SJCRH30 (cell line): ENCODE results near the gene ALAS1. TPM values are rescaled to one million over a fixed set of nuclear protein-coding genes. Genes with fewer than 3 reads are reported as not detected.

Experiments
- DNase-seq, 2 experiments: peaks; one replicate each; pipeline ENCODE4 v3.0.0-alpha.2; 2015 to 2020
- H3K27ac ChIP-seq: fragments of 250-450 bp; sonication (Bioruptor Pico); 2 replicates; pipeline ENCODE4 v1.5.1; 2020; ENCODE audit warnings: mild to moderate bottlenecking, moderate library complexity
- H3K27me3 ChIP-seq: fragments of 250-450 bp; sonication (Bioruptor Pico); 2 replicates; pipeline ENCODE4 v1.5.1; 2020; ENCODE audit warnings: mild to moderate bottlenecking, moderate library complexity
- H3K36me3 ChIP-seq: fragments of 250-450 bp; sonication (Bioruptor Pico); 2 replicates; pipeline ENCODE4 v1.5.1; 2020; ENCODE audit warnings: mild to moderate bottlenecking, moderate library complexity
- H3K4me1 ChIP-seq: fragments of 250-450 bp; sonication (Bioruptor Pico); 2 replicates; pipeline ENCODE4 v1.5.1; 2020; ENCODE audit warnings: mild to moderate bottlenecking, moderate library complexity
- H3K4me3 ChIP-seq: fragments of 250-450 bp; sonication (Bioruptor Pico); 2 replicates; pipeline ENCODE4 v1.5.1; 2020; ENCODE audit warnings: mild to moderate bottlenecking, moderate library complexity
- H3K9me3 ChIP-seq: fragments of 250-450 bp; sonication (Bioruptor Pico); replicated peaks from 2 replicates; pipeline ENCODE4 v1.5.1; 2020; ENCODE audit warnings: mild to moderate bottlenecking, moderate library complexity
- total RNA-seq: library from RNA; depleted of rRNA; stranded (reverse); fragments of >200 nt; shearing (Covaris generic); gene quantifications from 2 replicates; pipeline ENCODE4 v1.2.3, GENCODE V29; 2014

ALAS1 gene
- total RNA-seq, 1 experiment from 2014 or later = 50.3 TPM

DNA sequence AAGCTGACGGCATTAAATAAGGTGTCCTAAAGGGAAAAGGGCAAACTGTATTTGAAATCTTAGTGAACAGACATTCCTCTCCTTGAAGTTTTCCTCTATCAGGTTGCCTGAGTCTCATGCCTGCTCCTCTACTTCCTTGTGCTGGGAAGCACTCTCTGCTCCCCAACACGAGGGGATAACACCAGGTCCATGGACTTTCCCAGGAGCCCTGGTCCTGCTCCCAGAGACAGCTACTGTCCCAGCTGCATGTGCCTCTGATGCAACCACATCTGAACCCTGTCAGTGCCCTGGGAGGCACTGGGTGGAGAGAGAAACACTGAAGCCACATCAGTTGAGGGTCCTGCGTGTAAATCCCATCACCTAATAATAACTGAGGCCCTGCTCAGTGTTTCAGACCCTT, 20.1 kb downstream of the ALAS1 start:
- no peaks in the 10 kb centered on the region for H3K27me3 ChIP-seq

DNA sequence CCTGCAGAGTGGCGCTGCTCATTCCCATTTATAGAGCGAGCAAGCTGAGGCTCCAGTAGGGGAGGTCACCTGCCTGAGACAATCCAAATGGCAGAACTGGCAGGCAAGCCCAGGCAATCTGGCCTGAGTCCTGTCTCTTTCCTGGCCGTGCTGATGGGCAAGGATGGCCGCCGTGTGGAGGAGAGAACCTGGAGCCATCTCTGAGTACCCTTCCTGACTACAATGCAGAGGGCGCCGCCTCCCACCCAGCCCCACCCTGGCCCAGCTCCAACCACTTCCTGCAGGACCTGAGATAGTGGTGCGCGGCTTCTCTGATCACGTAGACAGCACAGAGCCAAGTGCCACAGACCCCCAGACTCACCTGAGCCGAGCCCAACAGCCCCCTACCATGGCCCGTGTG, 20.5 kb downstream of the ALAS1 start:
- no peak overlapping the region for H3K27ac ChIP-seq
- H3K4me3 ChIP-seq = no peak overlapping the region
- H3K9me3 ChIP-seq = no peaks in the 10 kb centered on the region
- no peaks in the 10 kb centered on the region for H3K27me3 ChIP-seq
- H3K36me3 ChIP-seq = peaks cover 17% of the 10 kb centered on the region
- peaks cover 20% of the 10 kb centered on the region for H3K4me1 ChIP-seq
- no peak for DNase-seq

More for the DNA sequence above, 20.1 kb downstream of the ALAS1 start:
- no peak for DNase-seq
- Histone ChIP-seq H3K36me3 (peaks cover 21% of the 10 kb centered on the region), H3K27ac (no peak overlapping the region), H3K4me1 (peaks cover 20% of the 10 kb centered on the region), H3K9me3 (no peaks in the 10 kb centered on the region), H3K4me3 (no peak overlapping the region)

DNA sequence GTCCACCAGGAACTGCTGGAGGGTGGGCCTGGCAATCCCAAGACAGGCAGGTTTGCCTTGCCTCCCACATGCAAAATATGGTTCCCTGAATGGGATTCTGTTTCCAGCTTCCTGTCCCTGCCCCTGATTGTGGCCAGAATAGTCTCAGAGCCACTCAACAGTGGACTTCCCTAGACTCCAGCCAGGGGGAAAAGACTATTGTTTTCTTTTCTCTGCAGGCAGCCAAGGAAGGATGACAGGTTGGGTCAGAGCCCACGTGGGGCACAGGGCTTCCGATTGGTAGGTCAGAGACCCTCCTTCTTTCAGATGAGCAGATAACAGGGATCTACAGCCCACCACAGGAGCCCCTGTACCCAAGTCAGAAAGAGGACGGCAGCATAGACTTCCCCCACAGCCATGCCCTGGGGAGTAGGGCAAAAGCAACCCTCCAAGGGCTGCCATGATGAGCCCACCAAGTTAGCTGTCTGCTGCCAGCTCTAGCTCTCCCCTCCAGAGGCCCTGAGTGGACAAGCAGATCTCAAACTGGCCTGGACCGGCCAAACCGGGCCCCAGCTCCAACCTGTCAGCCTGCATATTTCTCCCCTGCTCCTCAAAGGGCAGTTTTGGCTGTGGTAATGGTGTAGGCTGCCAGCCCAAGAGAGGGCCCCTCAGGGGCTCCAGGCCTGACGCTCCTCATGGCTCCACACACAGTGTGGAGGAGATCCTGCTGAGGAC, 21.1 kb downstream of the ALAS1 start:
- H3K36me3 ChIP-seq = peaks cover 12% of the 10 kb centered on the region
- H3K4me1 ChIP-seq = peaks cover 20% of the 10 kb centered on the region
- H3K27me3 ChIP-seq = no peaks in the 10 kb centered on the region
- DNase-seq = no peak
- H3K27ac ChIP-seq = no peak overlapping the region
- H3K4me3 ChIP-seq = no peak overlapping the region
- H3K9me3 ChIP-seq = no peaks in the 10 kb centered on the region

DNA sequence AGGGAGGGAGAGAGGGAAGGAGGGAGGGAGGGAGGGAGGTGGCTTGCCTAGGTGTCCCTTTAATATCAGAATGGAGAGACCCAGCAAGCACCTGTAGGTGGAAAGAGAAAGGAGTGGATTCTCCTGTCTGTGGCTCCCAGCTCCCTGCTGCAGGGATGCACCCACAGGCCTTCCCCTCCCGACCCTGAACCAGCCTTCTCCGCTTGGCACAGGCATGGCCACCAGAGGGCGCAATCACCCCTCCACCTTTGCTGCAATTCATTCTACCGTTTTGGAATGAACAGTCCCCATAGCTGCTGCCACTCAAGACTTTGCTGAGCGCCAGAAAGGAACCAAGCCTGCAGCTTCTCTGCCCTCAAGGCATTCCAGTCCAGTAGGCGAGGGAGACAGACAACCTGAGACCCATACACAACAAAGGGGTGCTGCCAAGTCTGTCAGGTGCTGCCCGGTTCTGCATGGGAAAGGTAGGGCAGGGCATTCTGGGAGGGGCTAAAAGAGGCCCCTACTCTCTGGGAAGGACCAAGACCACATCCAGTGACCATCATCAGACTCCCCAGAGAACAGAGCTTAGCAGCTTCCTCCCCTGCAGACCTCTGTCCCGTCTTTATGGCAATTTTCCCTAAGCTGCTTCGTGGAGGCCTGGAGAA, 22.5 kb downstream of the ALAS1 start:
- peak; percentile 82 to 90 for DNase-seq
- no peak overlapping the region for H3K4me3 ChIP-seq
- no peaks in the 10 kb centered on the region for H3K9me3 ChIP-seq
- no peaks in the 10 kb centered on the region for H3K36me3 ChIP-seq
- peaks cover 21% of the 10 kb centered on the region for H3K4me1 ChIP-seq
- H3K27ac ChIP-seq = no peak overlapping the region
- no peaks in the 10 kb centered on the region for H3K27me3 ChIP-seq

DNA sequence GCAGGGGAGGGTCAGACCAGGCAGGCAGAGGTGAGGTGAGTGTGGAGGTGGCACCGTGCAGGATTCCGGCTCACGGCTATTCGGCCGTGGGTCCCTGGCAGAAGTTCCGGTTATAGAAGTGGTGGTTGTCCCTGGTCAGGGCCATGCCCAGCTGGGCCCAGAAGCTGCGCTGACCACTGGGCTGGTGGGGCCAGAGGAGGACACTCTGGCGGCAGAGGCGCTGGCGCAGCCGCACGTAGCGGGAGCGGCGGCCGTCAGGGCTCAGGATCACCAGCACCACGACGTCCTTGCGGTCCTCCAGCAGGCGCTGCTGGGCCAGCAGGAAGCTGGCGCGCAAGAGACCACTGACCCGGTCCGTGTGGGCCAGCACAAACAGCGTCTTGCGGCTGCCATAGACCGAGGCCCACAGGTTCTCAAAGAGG, 23.2 kb downstream of the ALAS1 start:
- Histone ChIP-seq H3K4me1 (peaks cover 21% of the 10 kb centered on the region), H3K27me3 (no peaks in the 10 kb centered on the region), H3K27ac (no peak overlapping the region), H3K4me3 (no peak overlapping the region), H3K9me3 (no peaks in the 10 kb centered on the region), H3K36me3 (no peaks in the 10 kb centered on the region)
- DNase-seq = no peak

DNA sequence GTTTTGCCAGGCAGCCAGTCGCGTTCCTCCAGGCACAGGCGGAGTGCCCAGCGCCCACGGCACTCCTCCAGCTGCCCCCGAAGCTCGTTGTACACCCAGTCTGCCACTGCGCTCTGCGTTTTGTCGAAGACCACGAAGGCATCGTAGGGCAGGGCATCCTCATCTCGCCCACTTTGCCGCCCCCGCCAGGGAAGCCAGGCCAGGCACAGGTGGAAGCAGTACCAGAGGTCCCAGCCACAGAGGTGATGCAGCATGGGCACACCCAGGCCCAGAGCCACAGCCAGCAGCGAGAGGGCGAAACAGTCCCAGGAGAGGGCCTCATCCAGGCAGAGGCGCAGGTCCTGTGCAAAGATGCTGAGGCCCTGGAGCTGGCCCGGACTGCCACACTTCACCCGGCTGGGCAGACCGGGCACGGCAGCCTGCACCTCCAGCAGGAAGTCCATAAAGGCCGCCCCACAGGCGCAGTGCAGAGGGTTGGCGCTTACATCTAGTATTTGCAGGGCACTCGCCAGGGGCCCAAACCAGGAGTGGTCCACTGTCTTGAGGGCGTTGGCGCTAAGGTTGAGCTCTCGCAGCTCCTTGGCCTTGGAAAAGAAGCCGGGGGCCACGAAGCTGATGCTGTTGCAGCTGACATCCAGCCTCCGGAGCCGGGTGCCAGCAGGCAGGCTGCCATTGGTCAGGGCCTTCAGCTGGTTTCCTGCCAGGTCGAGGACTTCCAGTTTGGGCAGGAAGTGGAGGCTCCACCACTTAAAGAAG, 23.8 kb downstream of the ALAS1 start:
- peaks cover 15% of the 10 kb centered on the region for H3K4me1 ChIP-seq
- no peaks in the 10 kb centered on the region for H3K9me3 ChIP-seq
- no peak for DNase-seq
- H3K27ac ChIP-seq = no peak overlapping the region
- no peaks in the 10 kb centered on the region for H3K27me3 ChIP-seq
- H3K4me3 ChIP-seq = no peak overlapping the region
- H3K36me3 ChIP-seq = no peaks in the 10 kb centered on the region

DNA sequence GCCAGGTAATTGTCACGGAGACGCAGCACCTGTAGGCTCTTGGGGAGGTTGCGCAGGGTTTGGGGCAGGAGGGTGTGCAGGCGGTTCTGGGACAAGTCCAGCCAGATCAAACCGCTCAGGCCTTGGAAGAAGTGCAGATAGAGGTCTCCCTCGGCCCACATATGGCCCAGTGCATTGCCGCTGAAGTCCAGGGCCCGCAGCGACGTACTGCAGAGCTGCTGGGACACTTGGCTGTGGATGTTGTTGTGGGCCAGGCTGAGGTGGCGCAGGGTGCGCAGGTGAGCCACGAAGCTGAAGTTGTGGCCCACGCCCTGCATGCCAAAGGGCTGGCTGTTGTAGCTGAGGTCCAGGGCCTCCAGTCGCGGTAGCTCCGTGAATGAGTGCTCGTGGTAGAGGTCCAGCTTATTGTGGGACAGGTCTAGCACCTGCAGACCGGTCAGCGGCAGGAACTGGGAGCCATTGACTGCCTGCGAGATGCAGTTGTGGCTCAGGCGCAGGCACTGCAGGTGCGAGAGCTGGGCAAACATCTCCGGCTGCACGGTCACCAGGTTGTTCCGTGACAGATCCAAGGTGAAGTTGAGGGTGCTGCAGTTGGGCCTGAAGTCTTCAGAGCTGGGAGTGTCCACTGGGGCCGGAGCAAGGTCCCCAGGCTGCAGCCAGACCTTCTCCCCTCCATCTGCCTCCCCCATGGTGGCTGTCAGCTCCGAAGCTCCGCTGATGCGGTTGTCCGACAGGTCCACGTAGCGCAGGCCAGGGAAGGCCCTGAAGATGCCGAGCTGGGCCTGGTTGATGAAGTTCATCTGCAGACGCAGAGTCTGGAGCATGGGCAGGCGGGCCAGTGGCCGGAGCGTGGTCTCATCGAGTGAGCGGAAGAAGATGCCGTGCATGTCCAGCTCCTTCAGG, 24.6 kb downstream of the ALAS1 start:
- H3K36me3 ChIP-seq = no peaks in the 10 kb centered on the region

DNA sequence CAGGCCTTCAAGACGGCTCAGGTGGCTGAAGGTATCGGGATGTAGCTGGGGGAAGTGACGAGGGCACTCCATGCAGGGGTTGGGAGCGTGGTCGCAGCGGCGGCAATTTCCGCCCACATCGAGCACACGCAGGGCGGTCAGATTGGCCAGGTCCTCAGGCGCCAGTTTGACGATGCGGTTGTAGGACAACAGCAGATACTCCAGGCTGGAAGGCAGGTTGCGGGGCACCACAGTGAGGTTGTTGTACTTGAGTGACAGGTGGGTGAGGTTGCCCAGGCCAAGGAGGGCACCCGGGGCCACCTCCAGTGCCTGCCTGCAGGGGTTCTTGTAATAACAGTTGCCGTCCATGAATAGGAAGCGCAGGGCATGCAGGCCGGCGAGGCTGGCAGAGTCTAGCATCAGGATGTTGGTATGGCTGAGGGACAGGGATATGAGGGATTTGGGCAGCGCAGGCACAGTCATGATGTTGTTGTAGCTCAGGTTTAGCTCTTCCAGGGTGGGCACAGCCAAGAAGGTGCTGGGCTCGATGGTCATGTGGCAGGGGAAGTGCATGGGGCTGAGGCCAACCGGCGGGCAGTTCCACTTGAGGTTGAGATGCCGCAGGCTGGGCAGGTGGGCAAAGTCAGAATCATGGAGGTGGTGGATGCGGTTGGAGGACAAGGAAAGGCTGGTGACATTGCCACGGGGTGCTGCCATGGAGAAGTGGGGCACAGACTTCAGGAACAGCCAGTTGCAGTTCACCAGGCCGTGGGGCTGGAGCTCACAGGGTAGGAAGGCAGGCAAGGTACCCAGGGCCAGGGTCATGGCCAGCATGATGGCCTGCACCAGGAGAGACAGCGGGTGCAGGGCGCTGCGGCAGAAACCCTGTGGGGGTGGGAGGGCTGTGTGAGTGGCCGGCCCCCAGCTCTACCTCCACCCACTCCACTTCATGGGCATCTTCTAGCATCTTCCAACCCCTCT, 25.8 kb downstream of the ALAS1 start:
- Histone ChIP-seq H3K27me3 (no peaks in the 10 kb centered on the region), H3K4me1 (peaks cover 5% of the 10 kb centered on the region; the same call in 1 of the 2 replicates), H3K4me3 (no peak overlapping the region), H3K36me3 (no peaks in the 10 kb centered on the region), H3K9me3 (no peaks in the 10 kb centered on the region), H3K27ac (no peak overlapping the region)
- no peak for DNase-seq

More for the DNA sequence above, 24.6 kb downstream of the ALAS1 start:
- Histone ChIP-seq H3K4me3 (no peak overlapping the region), H3K27me3 (no peaks in the 10 kb centered on the region), H3K4me1 (peaks cover 9% of the 10 kb centered on the region), H3K9me3 (no peaks in the 10 kb centered on the region), H3K27ac (no peak overlapping the region)
- no peak for DNase-seq

DNA sequence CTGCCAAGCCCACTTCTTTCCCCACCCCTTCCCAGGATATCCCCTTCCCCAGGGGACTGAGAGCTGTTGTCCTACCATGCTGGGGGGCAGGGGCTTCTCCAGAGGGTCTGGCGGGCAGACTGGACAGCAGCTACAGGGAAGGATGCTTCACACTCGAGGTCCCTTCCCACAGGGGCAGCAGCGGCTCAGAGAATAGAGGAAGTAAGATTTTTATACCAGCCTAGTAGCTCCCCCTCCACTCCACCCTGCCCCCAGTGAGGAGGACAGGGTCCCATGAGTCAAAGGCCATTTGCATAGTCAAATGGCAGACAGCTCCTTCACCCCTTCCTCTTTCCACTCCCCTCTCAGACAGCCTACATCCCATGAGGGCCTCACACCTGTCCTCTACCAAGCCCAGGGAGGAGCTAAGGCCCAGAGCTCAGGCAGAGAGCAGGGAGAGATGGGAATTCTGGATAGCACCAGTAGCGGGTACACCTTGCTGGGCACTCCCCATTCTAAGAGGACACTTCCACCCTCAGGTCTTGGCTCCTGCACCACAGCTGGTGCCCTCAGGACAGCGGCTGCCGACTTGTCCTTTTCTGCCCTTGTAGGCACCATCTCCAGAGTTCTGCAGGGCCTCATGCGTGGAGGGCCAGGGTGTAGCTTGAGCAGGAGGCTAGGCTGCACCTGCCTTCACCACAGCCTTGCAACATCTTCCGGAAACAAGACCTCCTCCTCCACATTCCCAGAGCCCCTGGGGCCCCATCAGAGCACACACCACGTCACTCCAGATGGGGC, 27.7 kb downstream of the ALAS1 start, which contains the start of gene TLR9:
TSS of gene TLR9 (minus strand) at position 194 of the 777 bp plus-strand sequence. CDS start at position 78, 116 bp downstream.
- DNase-seq = no peak

DNA sequence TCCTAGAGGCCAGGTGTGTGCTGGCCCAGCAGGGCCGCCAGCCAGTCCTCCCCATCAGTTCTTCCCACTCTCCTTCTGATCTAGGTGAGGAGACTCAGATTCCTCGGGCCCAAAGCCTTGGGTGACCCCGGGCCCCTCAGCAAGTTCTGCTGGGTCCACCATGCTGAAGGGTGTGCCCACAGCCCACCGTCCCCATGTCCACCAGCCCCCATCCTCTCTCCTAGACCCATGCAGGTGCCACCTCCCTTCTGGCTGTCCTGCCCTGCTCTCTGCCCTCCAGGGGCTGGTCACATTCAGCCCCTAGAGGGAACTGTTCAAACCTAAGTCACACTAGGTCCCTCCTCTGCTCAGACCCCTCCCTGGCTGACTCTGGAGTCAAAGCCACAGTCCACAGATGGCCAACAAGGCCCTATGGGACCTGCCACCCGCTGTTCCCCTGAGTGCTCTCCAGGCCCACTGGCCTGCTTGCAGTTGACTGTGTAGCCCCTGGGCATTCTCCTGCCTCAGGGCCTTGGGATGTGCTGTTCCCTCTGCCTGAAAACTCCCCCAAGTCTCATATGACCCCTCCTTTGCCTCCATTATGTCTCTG, 28.4 kb downstream of the ALAS1 start:
- no peaks in the 10 kb centered on the region for H3K27me3 ChIP-seq
- H3K27ac ChIP-seq = no peak overlapping the region
- no peaks in the 10 kb centered on the region for H3K9me3 ChIP-seq
- no peaks in the 10 kb centered on the region for H3K36me3 ChIP-seq
- H3K4me1 ChIP-seq = peaks cover 5% of the 10 kb centered on the region; the same call in 1 of the 2 replicates
- H3K4me3 ChIP-seq = no peak overlapping the region
- DNase-seq = no peak

More for the DNA sequence above, 27.7 kb downstream of the ALAS1 start, which contains the start of gene TLR9:
- H3K36me3 ChIP-seq = no peaks in the 10 kb centered on the region
- H3K27ac ChIP-seq = no peak within 1 kb of the TSS
- H3K4me1 ChIP-seq = peaks cover 5% of the 10 kb centered on the region; the same call in 1 of the 2 replicates
- H3K4me3 ChIP-seq = no peak within 1 kb of the TSS
- no peaks in the 10 kb centered on the region for H3K9me3 ChIP-seq
- no peaks in the 10 kb centered on the region for H3K27me3 ChIP-seq

DNA sequence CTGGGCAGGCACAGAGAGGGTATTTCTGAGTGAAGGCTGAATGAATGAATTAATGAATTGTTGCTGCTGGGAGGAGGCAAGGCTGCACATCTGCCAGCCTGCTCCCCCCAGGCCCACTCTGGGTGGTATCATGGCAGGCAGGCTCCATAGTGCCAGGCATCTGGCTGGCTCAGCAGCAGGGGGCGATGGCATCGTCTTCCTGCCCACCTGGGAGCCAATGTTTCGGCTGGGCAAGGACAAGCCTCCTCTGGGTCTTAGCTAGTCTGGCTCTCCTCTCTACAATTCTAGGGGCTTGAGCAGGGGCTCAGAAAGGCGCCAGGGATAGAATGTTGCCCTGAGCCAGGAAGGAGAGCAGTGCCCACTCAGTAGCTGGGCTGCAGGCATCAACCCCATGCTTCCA, 29.2 kb downstream of the ALAS1 start:
- H3K27ac ChIP-seq = no peak overlapping the region

DNA sequence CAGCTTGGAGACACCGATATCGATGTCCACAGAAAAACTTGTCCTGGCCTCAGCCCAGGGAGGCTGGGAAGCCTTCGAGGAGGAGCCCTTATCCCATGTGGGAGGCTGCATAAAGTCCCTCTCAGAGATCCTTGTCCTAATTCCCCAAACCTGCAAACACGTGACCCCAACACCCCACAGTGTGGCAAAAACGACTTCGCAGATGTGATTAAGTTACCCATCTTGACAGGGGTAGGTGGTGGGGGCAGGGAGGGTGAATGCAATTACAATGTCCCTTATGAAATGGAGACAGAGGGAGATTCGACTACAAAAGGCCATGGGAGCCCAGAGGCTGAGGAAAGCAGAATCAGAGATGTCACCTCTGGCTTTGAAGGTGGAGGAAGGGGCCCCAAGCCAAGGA, 29.8 kb downstream of the ALAS1 start:
- H3K36me3 ChIP-seq = no peaks in the 10 kb centered on the region
- no peak for DNase-seq
- no peaks in the 10 kb centered on the region for H3K9me3 ChIP-seq
- peaks cover 5% of the 10 kb centered on the region; the same call in 1 of the 2 replicates for H3K4me1 ChIP-seq
- no peak overlapping the region for H3K4me3 ChIP-seq
- no peaks in the 10 kb centered on the region for H3K27me3 ChIP-seq
- no peak overlapping the region for H3K27ac ChIP-seq

More for the DNA sequence above, 29.2 kb downstream of the ALAS1 start:
- Histone ChIP-seq H3K4me1 (peaks cover 5% of the 10 kb centered on the region; the same call in 1 of the 2 replicates), H3K27me3 (no peaks in the 10 kb centered on the region), H3K36me3 (no peaks in the 10 kb centered on the region), H3K4me3 (no peak overlapping the region), H3K9me3 (no peaks in the 10 kb centered on the region)
- DNase-seq = no peak
